T47D (cell line): ENCODE results near the gene LCMT2.
A peak's percentile ranks its signal among the peaks of the same experiment; 100 is the strongest.

Experiments
- DNase-seq, 2 experiments: peaks; one replicate each; pipeline versions ENCODE4 v3.0.0 to v3.0.0-alpha.2; 2011 to 2012; ENCODE audit warnings: low read depth in 1 of 2, low spot score in 1 of 2
- JUND ChIP-seq: IDR thresholded peaks from 2 replicates; pipeline ENCODE4 v1.6.1; 2012; ENCODE audit warnings: low read depth
- in situ Hi-C: cut with HindIII; loops from 2 replicates; pipeline ENCODE4 v1.10.0; 2016; ENCODE audit warnings: low sequenced_read_pairs, low pct_unique_long_range_greater_than_20kb

The LCMT2 gene

GRCh38 chr15:43330780-43331087, 361 bp upstream of the LCMT2 start:
- DNase-seq: no peak
- in situ Hi-C loops: no loop called here
- no peak for TF ChIP-seq JUND

GRCh38 chr15:43329217-43329959, 985 bp downstream of the LCMT2 start:
- TF ChIP-seq JUND: no peak
- no peak for DNase-seq
- in situ Hi-C loops: no loop called here

- in situ Hi-C loops: no loop called here
- TF ChIP-seq JUND: no peak
- no peak for DNase-seq
These were observed 5.2 kb downstream of the LCMT2 start for GRCh38 chr15:43325039-43325684.

GRCh38 chr15:43318990-43319771, 11.2 kb downstream of the LCMT2 start:
- no peak for TF ChIP-seq JUND
- DNase-seq: no peak
- in situ Hi-C loops: no loop called here

- in situ Hi-C loops: no loop called here
- DNase-seq: peak in 1 of 2 experiments; percentile 49
- TF ChIP-seq JUND: no peak
These were observed 12.7 kb downstream of the LCMT2 start for GRCh38 chr15:43317566-43318184.

- DNase-seq: no peak
- no peak for TF ChIP-seq JUND
- in situ Hi-C loops: no loop called here
These were observed 13.4 kb downstream of the LCMT2 start for GRCh38 chr15:43316971-43317346.

GRCh38 chr15:43316016-43316970, 14.1 kb downstream of the LCMT2 start:
- DNase-seq: no peak
- no peak for TF ChIP-seq JUND
- in situ Hi-C loops: no loop called here

- DNase-seq: no peak
These were observed 16.2 kb downstream of the LCMT2 start for GRCh38 chr15:43314171-43314570.

GRCh38 chr15:43312378-43312777, 18.0 kb downstream of the LCMT2 start:
- in situ Hi-C loops: no loop called here
- TF ChIP-seq JUND: no peak
- no peak for DNase-seq

More at GRCh38 chr15:43314171-43314570, 16.2 kb downstream of the LCMT2 start:
- in situ Hi-C loops: no loop called here
- TF ChIP-seq JUND: no peak

GRCh38 chr15:43302205-43302817, 28.1 kb downstream of the LCMT2 start, which contains the start of gene TGM7:
TSS of gene TGM7 (minus strand) at chr15:43302255.
- no peak for TF ChIP-seq JUND
- in situ Hi-C loops: no loop called here
- DNase-seq: no peak

- TF ChIP-seq JUND: no peak
- DNase-seq: no peak
- in situ Hi-C loops: no loop called here
These were observed 30.5 kb downstream of the LCMT2 start for GRCh38 chr15:43299884-43300283.

- no peak for TF ChIP-seq JUND
- no peak for DNase-seq
- in situ Hi-C loops: no loop called here
These were observed 31.0 kb downstream of the LCMT2 start for GRCh38 chr15:43299411-43299810.
